ENCODE results near the gene NRIP2.

- TF ChIP-seq CTCF (IDR thresholded peaks at IDR 0.05; ENCODE audit: low read depth, low read length), result no peak
- no peak for TF ChIP-seq EZH2phosphoT487 (IDR thresholded peaks at IDR 0.05; ENCODE audit: low read depth)
Measured at GRCh38 chr12:2825132-2825531, 9.7 kb downstream of the NRIP2 start.

Data from OCI-LY3 (cell line).